OCI-LY3 (cell line): ENCODE results near the gene IQSEC1.

Source experiments
- EZH2phosphoT487 ChIP-seq: fragments of 200-600 bp; shearing (Covaris generic); IDR thresholded peaks from 2 replicates; pipeline ENCODE4 v1.6.1; 2018; ENCODE audit warnings: antibody characterized with exemption, mixed run types, low read depth
- TF ChIP-seq, protein P1 (sequence below): fragments of 200-600, 300-600 bp; sonication (generic); IDR thresholded peaks from 2 replicates; pipeline ENCODE4 v1.5.1; 2014; ENCODE audit warnings: antibody characterized with exemption, low read length, low read depth

- TF ChIP-seq, protein P1, sequence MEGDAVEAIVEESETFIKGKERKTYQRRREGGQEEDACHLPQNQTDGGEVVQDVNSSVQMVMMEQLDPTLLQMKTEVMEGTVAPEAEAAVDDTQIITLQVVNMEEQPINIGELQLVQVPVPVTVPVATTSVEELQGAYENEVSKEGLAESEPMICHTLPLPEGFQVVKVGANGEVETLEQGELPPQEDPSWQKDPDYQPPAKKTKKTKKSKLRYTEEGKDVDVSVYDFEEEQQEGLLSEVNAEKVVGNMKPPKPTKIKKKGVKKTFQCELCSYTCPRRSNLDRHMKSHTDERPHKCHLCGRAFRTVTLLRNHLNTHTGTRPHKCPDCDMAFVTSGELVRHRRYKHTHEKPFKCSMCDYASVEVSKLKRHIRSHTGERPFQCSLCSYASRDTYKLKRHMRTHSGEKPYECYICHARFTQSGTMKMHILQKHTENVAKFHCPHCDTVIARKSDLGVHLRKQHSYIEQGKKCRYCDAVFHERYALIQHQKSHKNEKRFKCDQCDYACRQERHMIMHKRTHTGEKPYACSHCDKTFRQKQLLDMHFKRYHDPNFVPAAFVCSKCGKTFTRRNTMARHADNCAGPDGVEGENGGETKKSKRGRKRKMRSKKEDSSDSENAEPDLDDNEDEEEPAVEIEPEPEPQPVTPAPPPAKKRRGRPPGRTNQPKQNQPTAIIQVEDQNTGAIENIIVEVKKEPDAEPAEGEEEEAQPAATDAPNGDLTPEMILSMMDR: no peak
- no peak for TF ChIP-seq EZH2phosphoT487
These were observed 64.9 kb downstream of the IQSEC1 start for GRCh38 chr3:13008155-13008995.
